ENCODE measurements around the gene TMEM37. TPM values are rescaled to one million over a fixed set of nuclear protein-coding genes. Genes with fewer than 3 reads are reported as not detected.

Gene TMEM37
- total RNA-seq, 2 experiments from 2014 or later, result not detected

DNA sequence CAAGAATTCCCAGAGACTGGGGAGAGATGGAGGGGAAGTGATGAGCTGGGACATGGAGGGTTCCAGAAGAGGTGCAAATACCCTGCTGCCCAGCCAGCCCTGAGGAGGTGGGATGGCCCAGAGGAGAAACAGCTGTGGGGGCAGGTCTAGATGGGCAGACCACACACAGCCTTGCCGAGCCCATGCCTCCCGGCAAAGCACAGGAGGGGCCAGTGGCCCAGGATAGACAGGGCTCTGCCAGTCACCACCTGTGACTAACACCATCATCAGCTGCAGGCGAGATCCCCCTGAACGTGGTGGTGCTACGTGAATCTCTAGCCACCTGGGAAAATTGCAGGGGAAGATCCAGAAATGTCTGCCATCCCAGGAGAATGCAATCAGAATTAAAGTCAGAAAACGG lies 53.2 kb downstream of the TMEM37 start:
- Mint-ChIP-seq H3K27me3 (no peaks in the 10 kb centered on the region), H3K36me3 (ENCODE audit: low read depth) (no peaks in the 10 kb centered on the region), H3K4me1 (no peaks in the 10 kb centered on the region), H3K27ac (no peak overlapping the region), H3K4me3 (no peak overlapping the region), H3K9me3 (no peaks in the 10 kb centered on the region)
- ChIA-PET POLR2A (no interaction called here), CTCF (no interaction called here)
- DNase-seq, result no peak

DNA sequence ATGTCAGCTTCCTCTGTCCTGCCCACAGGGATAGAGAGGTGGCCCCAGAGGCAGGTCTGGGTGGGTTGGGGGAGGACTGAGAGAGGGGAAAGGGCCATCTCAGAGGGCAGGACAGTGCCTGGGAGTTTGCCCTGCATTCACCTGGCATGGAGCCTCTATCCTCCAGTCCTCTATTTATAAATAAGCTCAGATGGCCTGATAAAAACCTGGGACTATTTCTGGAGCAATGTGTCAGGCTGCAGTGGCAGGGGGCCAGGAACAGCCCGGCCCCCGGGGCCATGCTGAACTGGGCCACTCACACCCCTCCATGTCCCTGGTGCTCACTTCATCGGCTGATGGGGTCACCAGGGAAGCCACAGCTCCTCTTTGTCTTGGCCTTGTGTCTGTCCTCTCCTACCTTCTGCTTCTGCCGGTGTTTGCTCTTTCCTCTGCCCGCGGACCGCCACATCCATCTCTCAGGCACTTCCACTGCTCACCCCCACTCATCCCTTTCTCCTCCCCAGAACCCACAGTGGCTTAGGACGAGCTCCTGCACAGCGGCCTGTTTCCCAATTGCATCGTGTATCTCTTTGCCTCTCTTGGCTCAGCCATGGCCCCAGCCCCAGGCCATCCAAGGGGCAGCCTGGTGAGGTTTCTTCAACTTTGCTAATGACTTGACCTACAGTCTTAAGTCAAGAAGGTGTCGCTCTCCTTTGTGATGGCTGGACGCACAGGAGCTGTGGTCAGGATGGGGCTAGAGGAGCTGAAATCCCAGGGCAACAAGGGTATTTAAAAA lies 53.9 kb downstream of the TMEM37 start:
- H3K27me3 Mint-ChIP-seq, result no peaks in the 10 kb centered on the region
- H3K4me1 Mint-ChIP-seq, result no peaks in the 10 kb centered on the region
- no peak overlapping the region for H3K27ac Mint-ChIP-seq
- H3K9me3 Mint-ChIP-seq, result no peaks in the 10 kb centered on the region
- H3K4me3 Mint-ChIP-seq, result no peak overlapping the region
- ChIA-PET POLR2A (no interaction called here), CTCF (interaction anchor here (0.9 kb wide), 1 partner anchor 9 kb away, joined by 6 read pairs; no protein-coding TSS in a partner anchor)
- no peaks in the 10 kb centered on the region for H3K36me3 Mint-ChIP-seq (ENCODE audit: low read depth)
- no peak for DNase-seq

DNA sequence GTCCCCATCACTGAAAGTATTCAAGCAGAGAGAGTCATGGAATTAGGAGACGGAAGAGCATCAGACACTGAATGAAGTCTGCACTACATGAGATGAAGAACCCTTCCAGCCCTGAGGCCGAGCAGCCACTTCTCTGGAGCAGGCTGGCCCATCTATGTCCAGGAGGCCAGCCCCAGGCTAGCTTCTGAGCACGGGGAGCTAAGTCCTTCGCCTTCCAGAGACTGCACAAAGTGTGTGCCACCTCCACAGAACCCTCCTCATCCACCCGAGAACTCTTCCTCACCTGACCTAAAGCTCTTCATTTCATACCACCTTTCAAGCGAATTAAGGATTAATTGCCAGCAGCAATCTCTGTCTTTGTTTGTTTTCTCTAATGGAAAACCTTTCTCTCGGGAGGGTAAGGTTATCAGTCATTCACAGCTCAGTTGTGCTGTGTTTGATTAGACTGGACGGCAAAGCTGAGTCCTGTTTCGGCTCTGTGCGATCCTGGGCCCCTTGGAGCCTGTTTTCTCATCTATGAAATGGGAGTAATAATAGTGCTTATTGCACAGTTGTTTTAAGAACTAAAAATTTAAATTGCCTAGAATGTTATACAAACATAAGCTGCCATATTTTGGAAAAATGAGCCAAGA lies 54.7 kb downstream of the TMEM37 start:
- H3K9me3 Mint-ChIP-seq, result no peaks in the 10 kb centered on the region
- no peak overlapping the region for H3K27ac Mint-ChIP-seq
- H3K4me1 Mint-ChIP-seq, result no peaks in the 10 kb centered on the region
- no peaks in the 10 kb centered on the region for H3K36me3 Mint-ChIP-seq (ENCODE audit: low read depth)
- DNase-seq, result no peak
- CTCF ChIA-PET, result interaction anchor here (0.9 kb wide), 1 partner anchor 10 kb away, joined by 6 read pairs; no protein-coding TSS in a partner anchor
- POLR2A ChIA-PET, result no interaction called here
- no peaks in the 10 kb centered on the region for H3K27me3 Mint-ChIP-seq
- H3K4me3 Mint-ChIP-seq, result no peak overlapping the region

DNA sequence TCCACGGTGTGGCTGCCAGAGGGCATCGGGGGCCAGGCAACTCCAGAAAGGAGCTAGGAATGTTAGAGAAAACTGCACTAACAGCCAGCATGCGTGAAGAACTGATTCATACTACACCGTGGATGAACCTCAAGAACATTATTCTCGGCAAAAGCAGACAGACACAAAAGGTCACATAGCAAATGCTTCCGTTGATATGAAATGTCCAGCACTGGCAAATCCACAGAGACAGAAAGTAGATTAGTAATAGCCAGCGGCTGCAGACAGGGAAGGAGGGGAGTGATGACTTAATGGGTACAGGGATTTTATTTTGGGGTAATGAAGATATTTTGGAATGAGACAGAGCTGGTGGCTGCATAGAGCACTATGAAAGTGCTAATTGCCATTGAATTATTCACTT lies 55.2 kb downstream of the TMEM37 start:
- ChIA-PET CTCF (no interaction called here), POLR2A (no interaction called here)
- H3K27me3 Mint-ChIP-seq, result no peaks in the 10 kb centered on the region
- no peaks in the 10 kb centered on the region for H3K9me3 Mint-ChIP-seq
- H3K4me3 Mint-ChIP-seq, result no peak overlapping the region
- no peaks in the 10 kb centered on the region for H3K36me3 Mint-ChIP-seq (ENCODE audit: low read depth)
- H3K27ac Mint-ChIP-seq, result no peak overlapping the region
- no peak for DNase-seq
- H3K4me1 Mint-ChIP-seq, result no peaks in the 10 kb centered on the region

DNA sequence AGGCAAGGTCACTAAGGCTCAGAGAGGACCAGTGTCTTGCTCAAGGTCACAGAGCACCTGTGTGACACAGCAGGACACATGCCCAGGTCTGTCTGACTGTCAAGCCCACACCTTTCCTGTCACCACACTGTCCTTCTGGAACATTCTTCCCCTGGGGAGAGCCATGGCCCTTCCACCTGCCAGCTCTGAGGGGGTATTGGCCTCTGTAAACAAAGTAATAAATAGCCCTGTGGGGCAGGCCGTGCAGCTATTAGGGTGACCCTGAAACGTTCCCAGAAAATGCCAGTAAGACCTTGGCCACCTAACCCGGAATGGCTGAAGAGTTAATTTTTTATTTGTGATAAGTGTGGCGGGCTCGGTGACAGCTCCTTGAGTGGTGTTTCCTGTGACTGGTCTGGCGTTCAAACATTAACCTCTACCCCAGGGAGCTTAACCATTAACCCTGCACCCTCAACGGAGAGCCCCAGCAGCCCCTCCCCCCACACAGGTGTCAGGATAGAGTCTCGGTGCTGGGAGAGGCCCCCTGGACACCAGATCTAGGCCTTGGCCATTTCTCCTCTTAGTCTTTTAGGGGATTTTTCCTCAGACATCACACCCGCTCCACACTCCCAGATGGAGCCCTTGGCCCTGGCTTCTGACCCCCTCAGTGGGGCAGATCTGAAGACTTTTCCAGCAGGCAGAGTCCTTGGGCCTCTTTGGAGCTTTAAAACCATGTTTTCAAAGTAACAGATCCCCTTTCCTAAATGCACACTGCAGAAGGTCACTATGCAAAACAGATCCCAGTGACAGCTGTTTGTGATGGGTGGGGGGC lies 56.0 kb downstream of the TMEM37 start:
- ChIA-PET POLR2A (no interaction called here), CTCF (no interaction called here)
- Mint-ChIP-seq H3K4me3 (no peak overlapping the region), H3K36me3 (ENCODE audit: low read depth) (no peaks in the 10 kb centered on the region), H3K4me1 (no peaks in the 10 kb centered on the region), H3K27me3 (no peaks in the 10 kb centered on the region), H3K9me3 (no peaks in the 10 kb centered on the region), H3K27ac (no peak overlapping the region)
- no peak for DNase-seq

Other genes with a start within 250 kb of the TMEM37 start
- not detected for gene STEAP3, start 208.0 kb upstream of the TMEM37 start, total RNA-seq
- gene C2orf76, start 65.0 kb upstream of the TMEM37 start, total RNA-seq, result 1 to 10 TPM; 6.9 to 7.1 TPM
- gene DBI, start 64.9 kb upstream of the TMEM37 start, total RNA-seq, result 100 to 1,000 TPM; 142 to 150 TPM
- not detected for gene SCTR, start 92.6 kb downstream of the TMEM37 start, total RNA-seq
- gene CFAP221, start 112.6 kb downstream of the TMEM37 start, total RNA-seq, result not detected
- gene TMEM177, start 247.3 kb downstream of the TMEM37 start, total RNA-seq, result 1 to 10 TPM; 8.3 to 8.5 TPM